Measurements from ENCODE around the gene TTL. TPM values are rescaled to one million over a fixed set of nuclear protein-coding genes. Genes with fewer than 3 reads are reported as not detected.

TTL gene
- total RNA-seq, 5 donors from 2014 or later (not counting 1 experiment from before 2014, with no cell fraction given), result 11.9 to 23.3 (median 20.2) TPM

GRCh38 chr2:112449854-112450253 lies 32.1 kb upstream of the TTL start:
- CTCF ChIA-PET, result no interaction called here
- H3K9me3 Mint-ChIP-seq, result peaks cover 0 to 6% (median 5%) of the 10 kb centered on the region in 3 donors

GRCh38 chr2:112451317-112451716 lies 30.6 kb upstream of the TTL start:
- CTCF ChIA-PET, result no interaction called here
- Mint-ChIP-seq H3K27ac (no peak overlapping the region), H3K27me3 (peaks cover 0 to 5% of the 10 kb centered on the region in 2 donors), H3K36me3 (no peaks in the 10 kb centered on the region), H3K9me3 (peaks cover 0 to 6% (median 5%) of the 10 kb centered on the region in 3 donors), H3K4me3 (no peak overlapping the region), H3K4me1 (no peaks in the 10 kb centered on the region)
- POLR2A ChIA-PET, result no interaction called here
- ATAC-seq (replicated peaks in 1 of 4), result no peak
- Histone ChIP-seq H3K4me1 (ENCODE audit: control insufficient read depth in 1 of 2, extremely low read depth in 1 of 2, insufficient read depth in 2 of 2, low read length in 2 of 2) (no peaks in the 10 kb centered on the region), H3K27me3 (replicated peaks in 1 of 2; ENCODE audit: control insufficient read depth in 2 of 2, extremely low read depth in 1 of 2, insufficient read depth in 2 of 2, low read length in 1 of 2) (peaks cover 0 to 2% of the 10 kb centered on the region in 2 experiments), H3K27ac (ENCODE audit: low read length) (no peak overlapping the region), H3K36me3 (ENCODE audit: control insufficient read depth in 2 of 2, extremely low read depth in 1 of 2, insufficient read depth in 1 of 2, low read length in 1 of 2) (no peaks in the 10 kb centered on the region), H3K9me3 (no peaks in the 10 kb centered on the region), H3K4me3 (ENCODE audit: control insufficient read depth in 1 of 2, extremely low read depth in 1 of 2, low read length in 1 of 2) (no peak overlapping the region)
- DNase-seq, result no peak
- no CpG with 5 or more reads among the region's 1 CpG for WGBS (ENCODE audit: insufficient coverage)

More at GRCh38 chr2:112449854-112450253, 32.1 kb upstream of the TTL start:
- no peak overlapping the region for H3K27ac ChIP-seq (ENCODE audit: low read length)
- H3K4me1 Mint-ChIP-seq, result no peaks in the 10 kb centered on the region
- no peaks in the 10 kb centered on the region for H3K27me3 Mint-ChIP-seq
- H3K4me3 Mint-ChIP-seq, result no peak overlapping the region
- H3K36me3 Mint-ChIP-seq, result no peaks in the 10 kb centered on the region
- peaks cover 0 to 2% of the 10 kb centered on the region in 2 experiments for H3K27me3 ChIP-seq (replicated peaks in 1 of 2; ENCODE audit: control insufficient read depth in 2 of 2, extremely low read depth in 1 of 2, insufficient read depth in 2 of 2, low read length in 1 of 2)
- no peaks in the 10 kb centered on the region for H3K36me3 ChIP-seq (ENCODE audit: control insufficient read depth in 2 of 2, extremely low read depth in 1 of 2, insufficient read depth in 1 of 2, low read length in 1 of 2)
- H3K4me1 ChIP-seq (ENCODE audit: control insufficient read depth in 1 of 2, extremely low read depth in 1 of 2, insufficient read depth in 2 of 2, low read length in 2 of 2), result no peaks in the 10 kb centered on the region
- ATAC-seq (replicated peaks in 1 of 4) (no peak), DNase-seq (no peak)
- H3K27ac Mint-ChIP-seq, result no peak overlapping the region
- WGBS (ENCODE audit: insufficient coverage), result 92% methylated on average over 2 of the region's 4 CpGs
- H3K4me3 ChIP-seq (ENCODE audit: control insufficient read depth in 1 of 2, extremely low read depth in 1 of 2, low read length in 1 of 2), result no peak overlapping the region
- POLR2A ChIA-PET, result no interaction called here
- H3K9me3 ChIP-seq, result no peaks in the 10 kb centered on the region

- CTCF ChIA-PET, result no interaction called here
- peaks cover 0 to 5% of the 10 kb centered on the region in 2 donors for H3K27me3 Mint-ChIP-seq
- DNase-seq, result no peak
Measured at GRCh38 chr2:112454586-112454985, 27.4 kb upstream of the TTL start.

GRCh38 chr2:112459372-112459771 lies 22.6 kb upstream of the TTL start:
- Histone ChIP-seq H3K4me1 (ENCODE audit: control insufficient read depth in 1 of 2, extremely low read depth in 1 of 2, insufficient read depth in 2 of 2, low read length in 2 of 2) (no peaks in the 10 kb centered on the region), H3K36me3 (ENCODE audit: control insufficient read depth in 2 of 2, extremely low read depth in 1 of 2, insufficient read depth in 1 of 2, low read length in 1 of 2) (no peaks in the 10 kb centered on the region), H3K4me3 (ENCODE audit: control insufficient read depth in 1 of 2, extremely low read depth in 1 of 2, low read length in 1 of 2) (no peak overlapping the region), H3K9me3 (no peaks in the 10 kb centered on the region), H3K27me3 (replicated peaks in 1 of 2; ENCODE audit: control insufficient read depth in 2 of 2, extremely low read depth in 1 of 2, insufficient read depth in 2 of 2, low read length in 1 of 2) (peaks cover 0 to 10% of the 10 kb centered on the region in 2 experiments), H3K27ac (ENCODE audit: low read length) (no peak overlapping the region)
- CTCF ChIA-PET, result no interaction called here
- no peak for ATAC-seq (replicated peaks in 1 of 4)
- no peak overlapping the region for H3K4me3 Mint-ChIP-seq
- POLR2A ChIA-PET, result no interaction called here
- no peak overlapping the region for H3K27ac Mint-ChIP-seq
- H3K9me3 Mint-ChIP-seq, result no peaks in the 10 kb centered on the region
- peaks cover 4% of the 10 kb centered on the region for H3K36me3 Mint-ChIP-seq
- 90% methylated on average over 1 of the region's 1 CpG for WGBS (ENCODE audit: insufficient coverage)
- peaks cover 4 to 23% of the 10 kb centered on the region in 2 donors for H3K27me3 Mint-ChIP-seq
- no peaks in the 10 kb centered on the region for H3K4me1 Mint-ChIP-seq
- DNase-seq, result no peak

More at GRCh38 chr2:112454586-112454985, 27.4 kb upstream of the TTL start:
- Mint-ChIP-seq H3K4me3 (no peak overlapping the region), H3K4me1 (no peaks in the 10 kb centered on the region), H3K36me3 (no peaks in the 10 kb centered on the region), H3K27ac (no peak overlapping the region), H3K9me3 (peaks cover 0 to 6% (median 5%) of the 10 kb centered on the region in 3 donors)
- Histone ChIP-seq H3K4me1 (ENCODE audit: control insufficient read depth in 1 of 2, extremely low read depth in 1 of 2, insufficient read depth in 2 of 2, low read length in 2 of 2) (no peaks in the 10 kb centered on the region), H3K27me3 (replicated peaks in 1 of 2; ENCODE audit: control insufficient read depth in 2 of 2, extremely low read depth in 1 of 2, insufficient read depth in 2 of 2, low read length in 1 of 2) (peaks cover 0 to 4% of the 10 kb centered on the region in 2 experiments), H3K27ac (ENCODE audit: low read length) (no peak overlapping the region), H3K36me3 (ENCODE audit: control insufficient read depth in 2 of 2, extremely low read depth in 1 of 2, insufficient read depth in 1 of 2, low read length in 1 of 2) (no peaks in the 10 kb centered on the region), H3K9me3 (no peaks in the 10 kb centered on the region), H3K4me3 (ENCODE audit: control insufficient read depth in 1 of 2, extremely low read depth in 1 of 2, low read length in 1 of 2) (no peak overlapping the region)
- POLR2A ChIA-PET, result no interaction called here
- no peak for ATAC-seq (replicated peaks in 1 of 4)

GRCh38 chr2:112462178-112462577 lies 19.8 kb upstream of the TTL start:
- H3K36me3 ChIP-seq (ENCODE audit: control insufficient read depth in 2 of 2, extremely low read depth in 1 of 2, insufficient read depth in 1 of 2, low read length in 1 of 2), result no peaks in the 10 kb centered on the region
- H3K4me1 Mint-ChIP-seq, result no peaks in the 10 kb centered on the region
- CTCF ChIA-PET, result no interaction called here
- 92% methylated on average over 2 of the region's 5 CpGs for WGBS (ENCODE audit: insufficient coverage)
- peaks cover 4 to 18% of the 10 kb centered on the region in 2 donors for H3K27me3 Mint-ChIP-seq
- POLR2A ChIA-PET, result interaction anchor here in 1 of 2 donors (0.5 kb wide), 1 partner anchor 1588 kb away, joined by 3 read pairs; no protein-coding TSS in a partner anchor
- H3K36me3 Mint-ChIP-seq, result peaks cover 4% of the 10 kb centered on the region
- H3K27ac ChIP-seq (ENCODE audit: low read length), result no peak overlapping the region
- H3K4me3 Mint-ChIP-seq, result no peak overlapping the region
- ATAC-seq (replicated peaks in 1 of 4) (no peak), DNase-seq (no peak)
- no peak overlapping the region for H3K27ac Mint-ChIP-seq
- H3K9me3 ChIP-seq, result no peaks in the 10 kb centered on the region
- H3K9me3 Mint-ChIP-seq, result no peaks in the 10 kb centered on the region
- peaks cover 0 to 10% of the 10 kb centered on the region in 2 experiments for H3K27me3 ChIP-seq (replicated peaks in 1 of 2; ENCODE audit: control insufficient read depth in 2 of 2, extremely low read depth in 1 of 2, insufficient read depth in 2 of 2, low read length in 1 of 2)
- no peaks in the 10 kb centered on the region for H3K4me1 ChIP-seq (ENCODE audit: control insufficient read depth in 1 of 2, extremely low read depth in 1 of 2, insufficient read depth in 2 of 2, low read length in 2 of 2)
- H3K4me3 ChIP-seq (ENCODE audit: control insufficient read depth in 1 of 2, extremely low read depth in 1 of 2, low read length in 1 of 2), result no peak overlapping the region

GRCh38 chr2:112463256-112463655 lies 18.7 kb upstream of the TTL start:
- WGBS (ENCODE audit: insufficient coverage), result no CpG with 5 or more reads among the region's 1 CpG
- no peak for ATAC-seq (replicated peaks in 1 of 4)
- Mint-ChIP-seq H3K4me3 (no peak overlapping the region), H3K36me3 (peaks cover 4% of the 10 kb centered on the region), H3K27ac (no peak overlapping the region), H3K27me3 (peaks cover 7 to 18% of the 10 kb centered on the region in 2 donors), H3K4me1 (no peaks in the 10 kb centered on the region), H3K9me3 (no peaks in the 10 kb centered on the region)
- POLR2A ChIA-PET, result no interaction called here
- peaks cover 0 to 10% of the 10 kb centered on the region in 2 experiments for H3K27me3 ChIP-seq (replicated peaks in 1 of 2; ENCODE audit: control insufficient read depth in 2 of 2, extremely low read depth in 1 of 2, insufficient read depth in 2 of 2, low read length in 1 of 2)
- H3K36me3 ChIP-seq (ENCODE audit: control insufficient read depth in 2 of 2, extremely low read depth in 1 of 2, insufficient read depth in 1 of 2, low read length in 1 of 2), result no peaks in the 10 kb centered on the region
- no peaks in the 10 kb centered on the region for H3K9me3 ChIP-seq
- H3K4me3 ChIP-seq (ENCODE audit: control insufficient read depth in 1 of 2, extremely low read depth in 1 of 2, low read length in 1 of 2), result no peak overlapping the region
- no peaks in the 10 kb centered on the region for H3K4me1 ChIP-seq (ENCODE audit: control insufficient read depth in 1 of 2, extremely low read depth in 1 of 2, insufficient read depth in 2 of 2, low read length in 2 of 2)
- DNase-seq, result no peak
- CTCF ChIA-PET, result no interaction called here
- no peak overlapping the region for H3K27ac ChIP-seq (ENCODE audit: low read length)

DNA sequence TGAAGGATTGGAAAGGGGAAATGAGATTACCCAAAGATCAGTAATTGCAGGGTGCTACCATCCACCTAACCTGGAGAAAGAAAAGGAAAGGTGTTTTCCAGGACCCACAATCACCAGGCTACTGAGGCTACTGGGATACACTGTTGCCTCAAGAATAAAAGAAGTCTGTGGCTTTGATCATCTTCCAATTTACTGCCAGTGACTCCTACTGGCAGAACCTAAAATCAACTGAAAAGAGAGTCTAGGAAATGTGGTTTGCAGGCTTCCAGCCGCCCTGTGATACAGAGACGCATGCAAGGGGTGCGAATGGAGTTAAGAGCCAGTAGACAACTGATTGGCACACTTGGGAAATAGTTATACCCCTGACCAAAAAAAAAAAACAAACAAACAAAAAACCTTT lies 16.6 kb upstream of the TTL start:
- no peak overlapping the region for H3K27ac Mint-ChIP-seq
- no peak for DNase-seq
- Histone ChIP-seq H3K27me3 (replicated peaks in 1 of 2; ENCODE audit: control insufficient read depth in 2 of 2, extremely low read depth in 1 of 2, insufficient read depth in 2 of 2, low read length in 1 of 2) (peaks cover 0 to 9% of the 10 kb centered on the region in 2 experiments), H3K27ac (ENCODE audit: low read length) (no peak overlapping the region), H3K36me3 (ENCODE audit: control insufficient read depth in 2 of 2, extremely low read depth in 1 of 2, insufficient read depth in 1 of 2, low read length in 1 of 2) (no peaks in the 10 kb centered on the region), H3K4me3 (ENCODE audit: control insufficient read depth in 1 of 2, extremely low read depth in 1 of 2, low read length in 1 of 2) (no peak overlapping the region), H3K4me1 (ENCODE audit: control insufficient read depth in 1 of 2, extremely low read depth in 1 of 2, insufficient read depth in 2 of 2, low read length in 2 of 2) (no peaks in the 10 kb centered on the region), H3K9me3 (no peaks in the 10 kb centered on the region)
- H3K36me3 Mint-ChIP-seq, result peaks cover 4% of the 10 kb centered on the region
- H3K27me3 Mint-ChIP-seq, result peaks cover 7 to 18% of the 10 kb centered on the region in 2 donors
- H3K4me1 Mint-ChIP-seq, result no peaks in the 10 kb centered on the region
- H3K4me3 Mint-ChIP-seq, result no peak overlapping the region
- CTCF ChIA-PET, result no interaction called here
- no peaks in the 10 kb centered on the region for H3K9me3 Mint-ChIP-seq
- no CpG with 5 or more reads among the region's 3 CpGs for WGBS (ENCODE audit: insufficient coverage)
- no peak for ATAC-seq (replicated peaks in 1 of 4)
- POLR2A ChIA-PET, result interaction anchor here in 1 of 2 donors (0.7 kb wide), 1 partner anchor 754 kb away, joined by 3 read pairs; no protein-coding TSS in a partner anchor
